Ovary (tissue), 3 donors: ENCODE measurements around the gene NPHP1.

Source experiments
- CTCF ChIP-seq, 3 donors: fragments of 450-650 bp in 2 of 3; fragments of 200-600 bp in 1 of 3; IDR thresholded peaks; one replicate each; pipeline versions ENCODE4 v1.5.1 to v1.8.0; 2016 to 2022; ENCODE audit warnings: antibody characterized with exemption in 3 of 3, mild to moderate bottlenecking in 1 of 3
- EP300 ChIP-seq: sonication (generic); formaldehyde crosslinking; IDR thresholded peaks from one replicate; pipeline ENCODE4 v1.6.1; 2017; ENCODE audit warnings: antibody characterized with exemption
- POLR2A ChIP-seq: fragments of 450-650 bp; IDR thresholded peaks from one replicate; pipeline ENCODE4 v1.6.1; 2017; ENCODE audit warnings: antibody characterized with exemption, mild to moderate bottlenecking, moderate library complexity
- donor health status: DM: no; HTN: no; CAD: no.

DNA sequence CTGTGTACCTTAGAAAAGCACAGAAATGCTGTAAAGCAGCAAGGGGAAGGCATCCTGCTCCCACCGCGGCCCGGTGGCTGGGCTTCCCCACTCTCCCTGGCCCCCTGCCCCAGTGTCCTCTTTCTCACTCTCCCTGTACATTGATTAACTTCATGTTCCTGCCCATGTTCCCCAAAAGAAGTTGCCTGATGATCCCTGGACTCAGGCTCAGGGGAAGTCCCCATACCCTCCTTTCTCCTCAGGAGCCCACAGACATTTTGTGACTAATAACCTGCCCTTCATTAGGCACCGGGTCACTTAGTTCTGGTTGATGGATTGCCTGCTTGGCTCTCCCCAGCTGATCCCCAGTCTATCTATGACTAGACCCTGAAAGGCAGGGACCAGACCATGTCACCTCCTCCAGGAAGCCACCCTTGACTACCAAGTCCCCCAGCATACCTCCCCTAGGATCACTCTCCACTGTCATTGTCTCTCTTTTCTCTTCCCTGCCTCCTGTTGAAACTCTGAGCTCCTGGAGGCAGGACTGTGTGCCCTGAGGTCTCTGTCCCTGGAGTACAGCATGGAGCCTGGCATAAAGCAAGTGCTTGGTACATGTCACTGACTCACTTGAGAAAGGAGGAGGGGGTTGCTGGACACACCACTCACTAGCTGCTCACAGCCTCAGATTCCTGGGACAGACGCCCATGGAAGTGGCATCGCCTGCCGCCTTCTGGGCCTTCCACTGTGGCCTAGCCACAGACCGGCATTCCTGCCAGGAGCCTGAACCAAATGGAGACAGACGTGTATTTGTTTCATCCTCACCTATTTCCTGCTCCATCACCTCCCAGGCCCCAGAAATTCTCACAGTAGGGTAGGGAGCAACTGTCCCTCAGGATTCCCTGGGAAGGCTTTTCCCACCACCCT is 102.7 kb downstream of the NPHP1 start:
- TF ChIP-seq CTCF (IDR thresholded peaks at IDR 0.05) (no peak), POLR2A (no peak), EP300 (no peak)
